ENCODE results near the gene EIF5. TPM values are rescaled to one million over a fixed set of nuclear protein-coding genes. Genes with fewer than 3 reads are reported as not detected.

EIF5 gene
- total and polyA plus RNA-seq, 2 of the 4 experiments (the other 2 are of a cell fraction): 181 to 241 TPM

- H4K91ac ChIP-seq (ENCODE audit: insufficient read depth, low read depth, low read length): no peak overlapping the region
- H3K14ac ChIP-seq (replicated peaks; ENCODE audit: low read depth, low read length): no peak overlapping the region
- no peak overlapping the region for H2AFZ ChIP-seq (replicated peaks; ENCODE audit: low read length, poor library complexity)
- ChIA-PET POLR2A (ENCODE audit: unreplicated experiment) (no interaction called here), CTCF (interaction anchor here (0.7 kb wide), 1 partner anchor 181 kb away, joined by 3 read pairs; no protein-coding TSS in a partner anchor)
- WGBS, 2 experiments (ENCODE audit: extremely low coverage in 2 of 2, insufficient read length in 1 of 2): 60% methylated on average over 2 of the region's 9 CpGs; no CpG with 5 or more reads in 1 of the 2 experiments
- DNase-seq (peak; percentile 31), ATAC-seq (ENCODE audit: low read depth) (peak; percentile 53)
- BruUV-seq (replicated peaks): no TSS peak
- H3K27ac ChIP-seq (ENCODE audit: insufficient read depth, low read length): no peak overlapping the region
- TF ChIP-seq MAFK (IDR thresholded peaks at IDR 0.05; ENCODE audit: low read depth, low read length) (no peak), CEBPB (IDR thresholded peaks at IDR 0.05; ENCODE audit: low read depth, low read length) (no peak), RAD21 (IDR thresholded peaks at IDR 0.05; ENCODE audit: low read length) (no peak), NFE2L2 (IDR thresholded peaks at IDR 0.05; ENCODE audit: low read depth, low read length) (no peak), USF2 (IDR thresholded peaks at IDR 0.05; ENCODE audit: low read depth, low read length) (peak; percentile 71), RCOR1 (IDR thresholded peaks at IDR 0.05; ENCODE audit: insufficient replicate concordance, low read length) (no peak), CTCF (conservative IDR thresholded peaks at IDR 0.05; ENCODE audit: low read depth, low read length) (no peak), MXI1 (IDR thresholded peaks at IDR 0.05; ENCODE audit: borderline replicate concordance, low read depth, low read length) (no peak), RFX5 (IDR thresholded peaks at IDR 0.05; ENCODE audit: low read depth, low read length) (no peak), BHLHE40 (IDR thresholded peaks at IDR 0.05; ENCODE audit: low read depth, low read length) (peak; percentile 32; the same call in 1 of the 2 replicates), POLR2A (IDR thresholded peaks at IDR 0.05; ENCODE audit: low read depth, low read length) (no peak), FOS (IDR thresholded peaks at IDR 0.05; ENCODE audit: low read depth, low read length) (no peak), MAZ (IDR thresholded peaks at IDR 0.05; ENCODE audit: borderline replicate concordance, low read depth, low read length) (no peak), CHD1 (IDR thresholded peaks at IDR 0.05; ENCODE audit: low read depth, low read length) (no peak), SMC3 (IDR thresholded peaks at IDR 0.05; ENCODE audit: low read depth, low read length) (no peak)
- in situ Hi-C loops (cut with MboI; ENCODE audit: low sequenced_read_pairs): no loop called here
- no peaks in the 10 kb centered on the region for H3K79me1 ChIP-seq (ENCODE audit: low read depth in 1 of 2, low read length in 2 of 2)
- dilution Hi-C loops (cut with HindIII; ENCODE audit: low sequenced_read_pairs, unreplicated experiment): no loop called here
- intact Hi-C loops (cut with micrococcal nuclease): loop anchor here (5.0 kb wide), 1 partner anchor 98 kb away; no protein-coding TSS in a partner anchor
- no peaks in the 10 kb centered on the region for H3K9me3 ChIP-seq (ENCODE audit: control insufficient read depth, insufficient read depth, low read length)
- H3K4me1 ChIP-seq (ENCODE audit: control insufficient read depth, insufficient read depth, low read length): no peaks in the 10 kb centered on the region
- no peak overlapping the region for H3K18ac ChIP-seq (ENCODE audit: low read depth, low read length)
- peaks cover 45% of the 10 kb centered on the region for H3K27me3 ChIP-seq (ENCODE audit: control insufficient read depth, insufficient read depth, low read length)
- no peak overlapping the region for H3K9ac ChIP-seq (ENCODE audit: low read depth, low read length)
- H3K4me2 ChIP-seq (ENCODE audit: low read depth, low read length): no peak overlapping the region
- no peak overlapping the region for H2AK9ac ChIP-seq (replicated peaks; ENCODE audit: low read depth, low read length, poor library complexity)
- no peak overlapping the region for H2BK20ac ChIP-seq (ENCODE audit: low read depth, low read length)
- H3K56ac ChIP-seq (ENCODE audit: extremely low read depth, insufficient read depth, low read length): no peak overlapping the region
- H3K9me1 ChIP-seq (ENCODE audit: insufficient read depth, low read length): no peaks in the 10 kb centered on the region; the same call in 1 of the 2 replicates
- no peak overlapping the region for H3K4ac ChIP-seq (ENCODE audit: low read depth, low read length)
- H2BK5ac ChIP-seq (ENCODE audit: low read depth, low read length, poor library complexity, severe bottlenecking): no peak overlapping the region
- H3K23ac ChIP-seq (ENCODE audit: low read depth, low read length): no peak overlapping the region
- no peak overlapping the region for H2BK15ac ChIP-seq (ENCODE audit: low read depth, low read length)
- no peaks in the 10 kb centered on the region for H4K20me1 ChIP-seq (ENCODE audit: insufficient read depth, low read length)
- no peak overlapping the region; the same call in 1 of the 2 replicates for H2AK5ac ChIP-seq (ENCODE audit: low read depth, low read length)
- no peak overlapping the region for H4K5ac ChIP-seq (ENCODE audit: low read depth, low read length)
- no peak overlapping the region for H3K4me3 ChIP-seq (ENCODE audit: insufficient read depth, low read depth, low read length)
- H2BK120ac ChIP-seq (ENCODE audit: low read depth, low read length): no peak overlapping the region
- H4K8ac ChIP-seq (ENCODE audit: low read depth in 2 of 2, low read length in 2 of 2): no peak overlapping the region
- no peaks in the 10 kb centered on the region for H3K36me3 ChIP-seq (ENCODE audit: control insufficient read depth, insufficient read depth, low read length)
These were observed 49.2 kb upstream of the EIF5 start for GRCh38 chr14:103284574-103285467.
